ENCODE results near the gene GRIA4.
"Not testable (repeated sequence)": the region's sequence is repeated elsewhere in the genome, so short reads cannot be mapped to it uniquely, and the experiment has no call there.

Gene GRIA4

DNA sequence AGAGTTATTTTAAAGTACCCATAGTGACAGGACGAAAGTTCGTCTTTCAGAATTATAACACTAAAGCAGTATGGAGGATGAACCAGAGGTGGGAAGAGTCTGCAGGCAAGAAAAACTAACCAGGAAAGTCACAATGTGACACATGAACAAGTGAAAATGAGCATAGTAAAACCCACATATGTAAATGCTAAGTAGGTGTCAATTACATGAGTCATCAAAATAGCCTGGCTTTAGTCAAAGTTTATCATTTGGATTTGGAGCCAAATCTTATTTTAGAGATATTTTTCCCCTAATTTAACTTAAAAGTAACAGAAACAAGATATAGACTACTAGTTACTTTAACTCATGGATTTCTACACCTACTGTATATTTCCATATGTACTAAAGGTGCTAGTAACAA is 159.8 kb downstream of the GRIA4 start:
- no peaks in the 10 kb centered on the region for H3K4me1 ChIP-seq (ENCODE audit: low read length)
- no peaks in the 10 kb centered on the region for H3K36me3 ChIP-seq (replicated peaks; ENCODE audit: low read depth, low read length)
- TF ChIP-seq, protein P1, sequence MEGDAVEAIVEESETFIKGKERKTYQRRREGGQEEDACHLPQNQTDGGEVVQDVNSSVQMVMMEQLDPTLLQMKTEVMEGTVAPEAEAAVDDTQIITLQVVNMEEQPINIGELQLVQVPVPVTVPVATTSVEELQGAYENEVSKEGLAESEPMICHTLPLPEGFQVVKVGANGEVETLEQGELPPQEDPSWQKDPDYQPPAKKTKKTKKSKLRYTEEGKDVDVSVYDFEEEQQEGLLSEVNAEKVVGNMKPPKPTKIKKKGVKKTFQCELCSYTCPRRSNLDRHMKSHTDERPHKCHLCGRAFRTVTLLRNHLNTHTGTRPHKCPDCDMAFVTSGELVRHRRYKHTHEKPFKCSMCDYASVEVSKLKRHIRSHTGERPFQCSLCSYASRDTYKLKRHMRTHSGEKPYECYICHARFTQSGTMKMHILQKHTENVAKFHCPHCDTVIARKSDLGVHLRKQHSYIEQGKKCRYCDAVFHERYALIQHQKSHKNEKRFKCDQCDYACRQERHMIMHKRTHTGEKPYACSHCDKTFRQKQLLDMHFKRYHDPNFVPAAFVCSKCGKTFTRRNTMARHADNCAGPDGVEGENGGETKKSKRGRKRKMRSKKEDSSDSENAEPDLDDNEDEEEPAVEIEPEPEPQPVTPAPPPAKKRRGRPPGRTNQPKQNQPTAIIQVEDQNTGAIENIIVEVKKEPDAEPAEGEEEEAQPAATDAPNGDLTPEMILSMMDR (IDR thresholded peaks at IDR 0.05; ENCODE audit: low read depth, low read length): no peak
- TF ChIP-seq EZH2phosphoT487 (IDR thresholded peaks at IDR 0.05; ENCODE audit: low read depth): no peak
- H4K20me1 ChIP-seq (ENCODE audit: insufficient read depth, low read length): no peaks in the 10 kb centered on the region
- no peaks in the 10 kb centered on the region for H3K27me3 ChIP-seq (ENCODE audit: low read depth, low read length)
- H3K27ac ChIP-seq (ENCODE audit: low read length): no peak overlapping the region
- no peak overlapping the region for H3K9ac ChIP-seq (ENCODE audit: low read length)
- no peaks in the 10 kb centered on the region for H3K79me2 ChIP-seq (ENCODE audit: low read length)
- H2AFZ ChIP-seq (ENCODE audit: low read depth, low read length): no peak overlapping the region
- H3K4me3 ChIP-seq (ENCODE audit: low read length): no peak overlapping the region
- H3K4me2 ChIP-seq (ENCODE audit: low read length): no peak overlapping the region
- H3K9me3 ChIP-seq (ENCODE audit: insufficient read depth, low read length): no peaks in the 10 kb centered on the region

DNA sequence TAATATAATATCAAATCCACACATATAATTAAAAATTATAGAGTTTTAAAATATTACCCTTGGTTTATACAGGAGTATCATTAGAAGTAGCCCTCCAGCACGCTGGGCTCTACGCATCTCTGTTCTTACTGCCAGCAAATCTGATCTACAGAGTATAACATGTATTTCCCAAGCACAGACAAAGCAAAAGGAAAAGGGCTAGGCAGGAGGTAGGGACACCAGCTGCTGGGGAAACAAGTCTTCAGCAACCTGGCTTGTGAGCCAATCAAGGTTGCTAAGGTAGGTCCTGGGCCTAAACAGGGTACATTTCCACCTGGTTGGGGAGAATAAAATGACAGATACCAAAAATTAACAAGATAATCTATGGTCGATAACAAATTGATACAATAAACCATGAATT is 163.6 kb downstream of the GRIA4 start:
- not testable (repeated sequence) for H3K27ac ChIP-seq (ENCODE audit: low read length); H3K9me3 ChIP-seq (ENCODE audit: insufficient read depth, low read length); H3K4me2 ChIP-seq (ENCODE audit: low read length); H3K27me3 ChIP-seq (ENCODE audit: low read depth, low read length); H4K20me1 ChIP-seq (ENCODE audit: insufficient read depth, low read length); H3K36me3 ChIP-seq (replicated peaks; ENCODE audit: low read depth, low read length); H3K4me3 ChIP-seq (ENCODE audit: low read length); H3K79me2 ChIP-seq (ENCODE audit: low read length); H3K9ac ChIP-seq (ENCODE audit: low read length); H2AFZ ChIP-seq (ENCODE audit: low read depth, low read length); H3K4me1 ChIP-seq (ENCODE audit: low read length)

DNA sequence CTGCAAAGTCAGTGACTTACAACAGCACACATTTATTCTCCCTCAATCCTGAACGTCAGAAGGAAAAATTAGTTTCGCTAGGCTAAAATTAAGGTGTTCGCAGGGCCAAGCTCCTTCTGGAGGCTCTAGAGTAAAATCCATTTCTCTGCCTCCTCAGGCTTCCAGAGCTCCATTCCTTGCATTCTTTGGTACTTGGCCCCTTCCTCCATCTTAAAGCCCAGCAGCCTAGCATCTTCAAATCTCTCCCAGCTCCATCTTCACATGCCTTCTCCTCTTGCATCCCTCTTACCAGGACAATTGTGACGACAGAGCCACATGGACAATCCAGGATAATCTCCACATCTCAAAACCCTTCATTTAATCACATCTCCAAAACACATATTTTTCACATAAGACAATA is 165.0 kb downstream of the GRIA4 start:
- H2AFZ ChIP-seq (ENCODE audit: low read depth, low read length): no peak overlapping the region
- H4K20me1 ChIP-seq (ENCODE audit: insufficient read depth, low read length): no peaks in the 10 kb centered on the region
- H3K4me1 ChIP-seq (ENCODE audit: low read length): no peaks in the 10 kb centered on the region
- no peaks in the 10 kb centered on the region for H3K27me3 ChIP-seq (ENCODE audit: low read depth, low read length)
- H3K9me3 ChIP-seq (ENCODE audit: insufficient read depth, low read length): no peaks in the 10 kb centered on the region
- no peak overlapping the region for H3K9ac ChIP-seq (ENCODE audit: low read length)
- H3K36me3 ChIP-seq (replicated peaks; ENCODE audit: low read depth, low read length): no peaks in the 10 kb centered on the region
- H3K4me2 ChIP-seq (ENCODE audit: low read length): no peak overlapping the region
- no peaks in the 10 kb centered on the region for H3K79me2 ChIP-seq (ENCODE audit: low read length)
- no peak overlapping the region for H3K27ac ChIP-seq (ENCODE audit: low read length)
- H3K4me3 ChIP-seq (ENCODE audit: low read length): no peak overlapping the region
- TF ChIP-seq, protein P1 (IDR thresholded peaks at IDR 0.05; ENCODE audit: low read depth, low read length): no peak
- no peak for TF ChIP-seq EZH2phosphoT487 (IDR thresholded peaks at IDR 0.05; ENCODE audit: low read depth)

DNA sequence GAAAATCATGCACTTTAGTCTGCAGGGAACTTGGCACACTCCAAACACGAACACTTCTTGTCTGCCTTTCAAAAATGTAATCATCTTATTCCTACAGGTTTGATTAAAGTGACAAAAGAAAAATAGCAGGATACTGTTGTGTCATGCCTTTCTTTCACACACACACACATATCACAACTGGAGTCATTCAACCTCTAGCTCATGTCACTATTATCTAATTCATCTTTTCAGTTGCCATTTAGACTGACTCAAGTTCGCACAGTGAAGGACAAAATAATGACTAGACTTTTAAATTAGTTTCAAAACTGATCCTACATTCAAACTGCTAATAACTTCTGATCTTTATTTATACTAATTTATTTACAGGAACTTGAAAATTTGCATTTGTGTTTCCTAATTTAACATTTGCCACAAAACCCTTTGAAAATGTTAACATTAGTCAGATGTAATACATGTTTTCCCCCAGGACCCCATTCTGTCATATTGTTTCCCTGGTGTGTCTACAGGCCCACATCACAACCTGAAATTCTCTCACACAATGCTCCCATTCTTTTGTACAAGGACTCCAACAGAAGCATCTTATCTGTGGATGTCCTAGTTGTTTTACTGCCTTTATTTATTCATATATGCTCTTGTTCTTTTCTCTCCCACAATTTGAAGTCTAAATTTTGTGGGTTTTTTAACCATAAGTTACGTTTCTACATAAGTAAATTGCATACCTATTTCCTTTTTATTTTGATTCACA is 171.1 kb downstream of the GRIA4 start:
- Histone ChIP-seq H2AFZ (ENCODE audit: low read depth, low read length) (no peak overlapping the region), H3K27ac (ENCODE audit: low read length) (no peak overlapping the region), H3K4me1 (ENCODE audit: low read length) (no peaks in the 10 kb centered on the region), H3K9ac (ENCODE audit: low read length) (no peak overlapping the region), H3K79me2 (ENCODE audit: low read length) (no peaks in the 10 kb centered on the region), H3K4me3 (ENCODE audit: low read length) (no peak overlapping the region), H3K27me3 (ENCODE audit: low read depth, low read length) (no peaks in the 10 kb centered on the region), H3K9me3 (ENCODE audit: insufficient read depth, low read length) (no peaks in the 10 kb centered on the region), H3K4me2 (ENCODE audit: low read length) (no peak overlapping the region), H3K36me3 (replicated peaks; ENCODE audit: low read depth, low read length) (no peaks in the 10 kb centered on the region), H4K20me1 (ENCODE audit: insufficient read depth, low read length) (no peaks in the 10 kb centered on the region)
- TF ChIP-seq, protein P1 (IDR thresholded peaks at IDR 0.05; ENCODE audit: low read depth, low read length): no peak
- TF ChIP-seq EZH2phosphoT487 (IDR thresholded peaks at IDR 0.05; ENCODE audit: low read depth): no peak
